Measurements from ENCODE around the gene JADE1.

JADE1 gene

GRCh38 chr4:128848461-128848860 is 39.0 kb downstream of the JADE1 start:
- no peak overlapping the region for H3K4me3 ChIP-seq (ENCODE audit: low read length)
- no peak overlapping the region for H3K4me2 ChIP-seq (ENCODE audit: low read length)
- H3K4me1 ChIP-seq (ENCODE audit: control insufficient read depth, insufficient read depth, low read length), result peaks cover 5% of the 10 kb centered on the region
- no peak overlapping the region for H3K9ac ChIP-seq (ENCODE audit: low read depth, low read length)
- H3K9me3 ChIP-seq (replicated peaks; ENCODE audit: low read length), result no peaks in the 10 kb centered on the region
- no peaks in the 10 kb centered on the region for H3K27me3 ChIP-seq (ENCODE audit: control insufficient read depth, insufficient read depth, low read length)
- H3K36me3 ChIP-seq (ENCODE audit: insufficient read depth, low read length), result peaks cover 72% of the 10 kb centered on the region

GRCh38 chr4:128850252-128850651 is 40.8 kb downstream of the JADE1 start:
- H3K4me1 ChIP-seq (ENCODE audit: control insufficient read depth, insufficient read depth, low read length), result peaks cover 10% of the 10 kb centered on the region
- peaks cover 73% of the 10 kb centered on the region for H3K36me3 ChIP-seq (ENCODE audit: insufficient read depth, low read length)
- no peaks in the 10 kb centered on the region for H3K27me3 ChIP-seq (ENCODE audit: control insufficient read depth, insufficient read depth, low read length)

DNA sequence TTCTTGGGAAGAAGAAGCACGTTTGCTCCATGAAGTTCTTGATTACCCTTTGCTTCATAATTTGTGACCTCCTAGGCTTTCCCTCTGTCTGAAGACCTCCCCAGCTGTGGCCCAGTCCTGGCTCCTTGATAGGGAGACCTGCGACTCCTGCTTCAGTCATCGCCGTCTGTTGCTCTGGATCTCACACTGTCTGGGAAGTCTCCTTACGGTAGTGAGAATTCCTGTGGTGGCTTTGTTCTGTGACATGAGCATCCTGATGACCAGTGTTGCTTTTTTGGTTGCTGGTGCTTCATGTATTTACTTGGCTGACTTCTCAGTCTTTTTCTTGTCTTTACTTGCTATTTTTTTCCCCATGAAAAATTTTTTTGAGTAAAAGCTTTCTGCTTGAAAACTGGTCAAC is 44.2 kb downstream of the JADE1 start:
- H3K9me3 ChIP-seq (replicated peaks; ENCODE audit: low read length), result no peaks in the 10 kb centered on the region
- H3K27me3 ChIP-seq (ENCODE audit: control insufficient read depth, insufficient read depth, low read length), result no peaks in the 10 kb centered on the region
- peaks cover 12% of the 10 kb centered on the region for H3K4me1 ChIP-seq (ENCODE audit: control insufficient read depth, insufficient read depth, low read length)
- H3K4me3 ChIP-seq (ENCODE audit: low read length), result no peak overlapping the region
- no peak overlapping the region for H3K4me2 ChIP-seq (ENCODE audit: low read length)
- H3K9ac ChIP-seq (ENCODE audit: low read depth, low read length), result no peak overlapping the region
- H3K36me3 ChIP-seq (ENCODE audit: insufficient read depth, low read length), result peaks cover 73% of the 10 kb centered on the region

More at GRCh38 chr4:128850252-128850651, 40.8 kb downstream of the JADE1 start:
- no peaks in the 10 kb centered on the region for H3K9me3 ChIP-seq (replicated peaks; ENCODE audit: low read length)
- no peak overlapping the region for H3K4me2 ChIP-seq (ENCODE audit: low read length)
- H3K4me3 ChIP-seq (ENCODE audit: low read length), result no peak overlapping the region
- H3K9ac ChIP-seq (ENCODE audit: low read depth, low read length), result no peak overlapping the region

GRCh38 chr4:128854433-128854832 is 44.9 kb downstream of the JADE1 start:
- H3K9ac ChIP-seq (ENCODE audit: low read depth, low read length), result no peak overlapping the region
- no peaks in the 10 kb centered on the region for H3K27me3 ChIP-seq (ENCODE audit: control insufficient read depth, insufficient read depth, low read length)
- H3K36me3 ChIP-seq (ENCODE audit: insufficient read depth, low read length), result peaks cover 66% of the 10 kb centered on the region
- no peaks in the 10 kb centered on the region for H3K9me3 ChIP-seq (replicated peaks; ENCODE audit: low read length)
- H3K4me1 ChIP-seq (ENCODE audit: control insufficient read depth, insufficient read depth, low read length), result peaks cover 18% of the 10 kb centered on the region
- H3K4me2 ChIP-seq (ENCODE audit: low read length), result no peak overlapping the region
- H3K4me3 ChIP-seq (ENCODE audit: low read length), result no peak overlapping the region

- Histone ChIP-seq H3K9ac (ENCODE audit: low read depth, low read length) (no peak overlapping the region), H3K4me1 (ENCODE audit: control insufficient read depth, insufficient read depth, low read length) (peaks cover 30% of the 10 kb centered on the region), H3K9me3 (replicated peaks; ENCODE audit: low read length) (no peaks in the 10 kb centered on the region), H3K27me3 (ENCODE audit: control insufficient read depth, insufficient read depth, low read length) (no peaks in the 10 kb centered on the region), H3K4me3 (ENCODE audit: low read length) (no peak overlapping the region), H3K36me3 (ENCODE audit: insufficient read depth, low read length) (peaks cover 57% of the 10 kb centered on the region), H3K4me2 (ENCODE audit: low read length) (no peak overlapping the region)
Measured at GRCh38 chr4:128855621-128856020, 46.1 kb downstream of the JADE1 start.

- no peak overlapping the region for H3K9ac ChIP-seq (ENCODE audit: low read depth, low read length)
- H3K4me3 ChIP-seq (ENCODE audit: low read length), result no peak overlapping the region
- peaks cover 32% of the 10 kb centered on the region for H3K4me1 ChIP-seq (ENCODE audit: control insufficient read depth, insufficient read depth, low read length)
- H3K36me3 ChIP-seq (ENCODE audit: insufficient read depth, low read length), result peaks cover 63% of the 10 kb centered on the region
- H3K27me3 ChIP-seq (ENCODE audit: control insufficient read depth, insufficient read depth, low read length), result no peaks in the 10 kb centered on the region
- no peaks in the 10 kb centered on the region for H3K9me3 ChIP-seq (replicated peaks; ENCODE audit: low read length)
- H3K4me2 ChIP-seq (ENCODE audit: low read length), result no peak overlapping the region
Measured at GRCh38 chr4:128856246-128856645, 46.7 kb downstream of the JADE1 start.

- no peaks in the 10 kb centered on the region for H3K27me3 ChIP-seq (ENCODE audit: control insufficient read depth, insufficient read depth, low read length)
- H3K36me3 ChIP-seq (ENCODE audit: insufficient read depth, low read length), result peaks cover 62% of the 10 kb centered on the region
- peak overlapping the region; percentile 40 for H3K4me2 ChIP-seq (ENCODE audit: low read length)
- no peaks in the 10 kb centered on the region for H3K9me3 ChIP-seq (replicated peaks; ENCODE audit: low read length)
- H3K4me1 ChIP-seq (ENCODE audit: control insufficient read depth, insufficient read depth, low read length), result peaks cover 36% of the 10 kb centered on the region
- no peak overlapping the region for H3K9ac ChIP-seq (ENCODE audit: low read depth, low read length)
- H3K4me3 ChIP-seq (ENCODE audit: low read length), result peak overlapping the region; percentile 47
Measured at GRCh38 chr4:128858879-128859671, 49.6 kb downstream of the JADE1 start.

- Histone ChIP-seq H3K27me3 (ENCODE audit: control insufficient read depth, insufficient read depth, low read length) (no peaks in the 10 kb centered on the region), H3K36me3 (ENCODE audit: insufficient read depth, low read length) (peaks cover 58% of the 10 kb centered on the region), H3K9me3 (replicated peaks; ENCODE audit: low read length) (no peaks in the 10 kb centered on the region), H3K4me2 (ENCODE audit: low read length) (no peak overlapping the region), H3K4me3 (ENCODE audit: low read length) (no peak overlapping the region), H3K9ac (ENCODE audit: low read depth, low read length) (peak overlapping the region; percentile 19), H3K4me1 (ENCODE audit: control insufficient read depth, insufficient read depth, low read length) (peaks cover 31% of the 10 kb centered on the region)
Measured at GRCh38 chr4:128859887-128860677, 50.6 kb downstream of the JADE1 start.

DNA sequence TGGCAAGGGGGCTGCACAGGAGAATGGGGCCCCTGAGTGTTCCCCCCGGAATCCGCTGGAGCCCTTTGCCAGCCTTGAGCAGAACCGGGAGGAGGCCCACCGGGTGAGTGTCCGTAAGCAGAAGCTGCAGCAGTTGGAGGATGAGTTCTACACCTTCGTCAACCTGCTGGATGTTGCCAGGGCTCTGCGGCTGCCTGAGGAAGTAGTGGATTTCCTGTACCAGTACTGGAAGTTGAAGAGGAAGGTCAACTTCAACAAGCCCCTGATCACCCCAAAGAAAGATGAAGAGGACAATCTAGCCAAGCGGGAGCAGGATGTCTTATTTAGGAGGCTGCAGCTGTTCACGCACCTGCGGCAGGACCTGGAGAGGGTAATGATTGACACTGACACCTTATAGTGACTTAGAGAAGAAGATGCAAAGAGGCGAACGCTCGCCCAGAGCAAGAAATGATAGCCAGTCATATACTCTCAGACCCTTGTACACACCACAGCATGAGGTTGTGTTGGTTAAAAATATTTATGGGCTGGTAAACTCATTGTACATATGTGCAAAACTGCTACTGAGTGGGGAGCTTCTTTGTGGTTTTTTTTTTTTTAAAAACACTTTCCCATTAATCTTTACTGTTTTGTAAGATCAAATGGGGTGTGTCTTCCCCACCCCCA is 52.5 kb downstream of the JADE1 start:
- H3K4me3 ChIP-seq (ENCODE audit: low read length), result no peak overlapping the region
- H3K36me3 ChIP-seq (ENCODE audit: insufficient read depth, low read length), result peaks cover 57% of the 10 kb centered on the region
- H3K9ac ChIP-seq (ENCODE audit: low read depth, low read length), result no peak overlapping the region
- no peak overlapping the region for H3K4me2 ChIP-seq (ENCODE audit: low read length)
- no peaks in the 10 kb centered on the region for H3K9me3 ChIP-seq (replicated peaks; ENCODE audit: low read length)
- H3K27me3 ChIP-seq (ENCODE audit: control insufficient read depth, insufficient read depth, low read length), result no peaks in the 10 kb centered on the region
- peaks cover 26% of the 10 kb centered on the region for H3K4me1 ChIP-seq (ENCODE audit: control insufficient read depth, insufficient read depth, low read length)

DNA sequence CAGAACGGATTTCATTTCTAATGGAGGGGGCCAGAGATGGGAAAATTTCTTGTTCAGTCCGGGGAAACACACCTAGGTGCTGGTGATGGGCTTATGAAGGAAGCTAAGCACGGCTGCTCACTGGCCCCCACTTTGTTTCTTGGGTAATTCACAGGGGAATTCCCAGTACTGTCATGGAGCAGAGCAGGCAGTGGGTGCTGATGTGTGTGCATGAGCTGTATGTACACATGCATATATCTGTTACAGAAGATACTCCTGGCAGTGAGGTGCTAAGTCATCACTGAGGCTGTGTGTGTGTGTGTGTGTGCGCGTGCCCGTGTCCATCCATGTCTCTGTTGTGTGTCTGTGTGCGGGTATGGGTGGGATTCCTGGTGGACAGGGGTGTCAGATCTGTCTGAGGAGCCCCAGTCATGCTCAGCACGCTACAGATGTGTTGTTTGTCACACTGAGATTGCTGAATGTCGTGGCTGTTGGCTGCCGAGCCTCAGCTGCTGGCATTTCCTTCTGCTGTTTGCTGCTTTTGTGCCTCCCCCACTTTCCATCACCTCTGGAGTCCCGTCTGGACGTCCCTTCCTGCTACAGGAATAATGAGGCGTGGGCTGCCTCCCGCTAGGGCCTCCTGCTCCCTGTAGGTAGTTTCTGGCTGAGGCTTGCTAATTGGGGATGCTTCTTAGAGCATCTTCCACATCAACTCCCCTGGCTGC is 53.3 kb downstream of the JADE1 start:
- H3K36me3 ChIP-seq (ENCODE audit: insufficient read depth, low read length), result peaks cover 57% of the 10 kb centered on the region
- H3K9me3 ChIP-seq (replicated peaks; ENCODE audit: low read length), result no peaks in the 10 kb centered on the region
- H3K4me3 ChIP-seq (ENCODE audit: low read length), result no peak overlapping the region
- no peaks in the 10 kb centered on the region for H3K27me3 ChIP-seq (ENCODE audit: control insufficient read depth, insufficient read depth, low read length)
- peaks cover 26% of the 10 kb centered on the region for H3K4me1 ChIP-seq (ENCODE audit: control insufficient read depth, insufficient read depth, low read length)
- H3K4me2 ChIP-seq (ENCODE audit: low read length), result no peak overlapping the region
- H3K9ac ChIP-seq (ENCODE audit: low read depth, low read length), result peak overlapping the region; percentile 40

Data from skeletal muscle satellite cell (primary cell).